A204.1 (cell line): ENCODE data around the gene BTBD9.

ENCODE experiments used
- FAIRE-seq: peaks from 2 replicates; lab custom pipeline; 2012; peaks lifted over from hg19 to GRCh38; lab: Jason Lieb, UNC

BTBD9 gene

GRCh38 chr6:38505826-38506225 is 133.9 kb downstream of the BTBD9 start:
- FAIRE-seq: no peak

GRCh38 chr6:38504996-38505395 is 134.7 kb downstream of the BTBD9 start:
- FAIRE-seq: no peak

GRCh38 chr6:38503960-38504682 is 135.6 kb downstream of the BTBD9 start:
- no peak for FAIRE-seq

- no peak for FAIRE-seq
These were observed 136.5 kb downstream of the BTBD9 start for GRCh38 chr6:38503032-38503773.

- no peak for FAIRE-seq
These were observed 137.3 kb downstream of the BTBD9 start for GRCh38 chr6:38502423-38502822.

- no peak for FAIRE-seq
These were observed 137.8 kb downstream of the BTBD9 start for GRCh38 chr6:38501931-38502330.

GRCh38 chr6:38499529-38500096 is 140.1 kb downstream of the BTBD9 start:
- no peak for FAIRE-seq

- no peak for FAIRE-seq
These were observed 140.8 kb downstream of the BTBD9 start for GRCh38 chr6:38498805-38499445.

- no peak for FAIRE-seq
These were observed 141.6 kb downstream of the BTBD9 start for GRCh38 chr6:38498085-38498484.

- FAIRE-seq: no peak
These were observed 142.2 kb downstream of the BTBD9 start for GRCh38 chr6:38497546-38497945.

- no peak for FAIRE-seq
These were observed 143.7 kb downstream of the BTBD9 start for GRCh38 chr6:38495922-38496635.

GRCh38 chr6:38495518-38495917 is 144.2 kb downstream of the BTBD9 start:
- no peak for FAIRE-seq

- peak; percentile 96 for FAIRE-seq
These were observed 145.7 kb downstream of the BTBD9 start for GRCh38 chr6:38493931-38494547.

GRCh38 chr6:38492031-38492430 is 147.7 kb downstream of the BTBD9 start:
- FAIRE-seq: no peak

- FAIRE-seq: no peak
These were observed 149.8 kb downstream of the BTBD9 start for GRCh38 chr6:38489951-38490350.

- no peak for FAIRE-seq
These were observed 152.3 kb downstream of the BTBD9 start for GRCh38 chr6:38487423-38487822.

- FAIRE-seq: no peak
These were observed 154.2 kb downstream of the BTBD9 start for GRCh38 chr6:38485488-38485887.

- FAIRE-seq: no peak
These were observed 155.1 kb downstream of the BTBD9 start for GRCh38 chr6:38484656-38485055.

GRCh38 chr6:38483526-38483925 is 156.2 kb downstream of the BTBD9 start:
- no peak for FAIRE-seq

- no peak for FAIRE-seq
These were observed 157.3 kb downstream of the BTBD9 start for GRCh38 chr6:38482466-38482865.

- FAIRE-seq: no peak
These were observed 157.9 kb downstream of the BTBD9 start for GRCh38 chr6:38481851-38482250.
